Mesenchymal stem cell (in vitro differentiated cells and primary cell): ENCODE measurements around the gene NHERF1.

Experiments used
- DNase-seq: peaks from one replicate; pipeline ENCODE4 v3.0.0-alpha.2; 2013
- H2AFZ ChIP-seq: one replicate; pipeline ENCODE4 v1.6.1; 2013; ENCODE audit warnings: low read depth, mild to moderate bottlenecking, control low read depth, inconsistent platforms, low read length, moderate library complexity
- H2AK5ac ChIP-seq: 2 replicates; pipeline ENCODE4 v1.6.1; 2013; ENCODE audit warnings: low read length, moderate library complexity, mild to moderate bottlenecking, inconsistent platforms; ENCODE audit not compliant: severe bottlenecking
- H2BK120ac ChIP-seq: one replicate; pipeline ENCODE4 v1.6.1; 2013; ENCODE audit warnings: low read depth, mild to moderate bottlenecking, inconsistent platforms, low read length, moderate library complexity
- H2BK12ac ChIP-seq, 2 experiments: one replicate each; pipeline ENCODE4 v1.6.1; 2013; ENCODE audit warnings: inconsistent platforms in 2 of 2, low read length in 2 of 2, mild to moderate bottlenecking in 2 of 2, moderate library complexity in 2 of 2, control low read depth in 1 of 2
- H2BK15ac ChIP-seq: one replicate; pipeline ENCODE4 v1.6.1; 2013; ENCODE audit warnings: mild to moderate bottlenecking, low read depth, inconsistent platforms; ENCODE audit not compliant: poor library complexity, severe bottlenecking
- H2BK5ac ChIP-seq: 2 replicates; pipeline ENCODE4 v1.6.1; 2013; ENCODE audit warnings: low read depth, mild to moderate bottlenecking, low read length, control low read depth, inconsistent platforms; ENCODE audit not compliant: poor library complexity, severe bottlenecking
- H3K14ac ChIP-seq, 2 experiments: one replicate each; pipeline ENCODE4 v1.6.1; 2013; ENCODE audit warnings: inconsistent platforms in 2 of 2, low read length in 2 of 2, control low read depth in 1 of 2, mild to moderate bottlenecking in 1 of 2, moderate library complexity in 1 of 2
- H3K18ac ChIP-seq, 2 experiments: one replicate each; pipeline ENCODE4 v1.6.1; 2013; ENCODE audit warnings: inconsistent platforms in 2 of 2, low read length in 2 of 2, control low read depth in 1 of 2, low read depth in 1 of 2, mild to moderate bottlenecking in 1 of 2
- H3K23ac ChIP-seq, 2 experiments: one replicate each; pipeline ENCODE4 v1.6.1; 2013; ENCODE audit warnings: inconsistent platforms in 2 of 2, low read length in 2 of 2, mild to moderate bottlenecking in 2 of 2, moderate library complexity in 2 of 2, control low read depth in 1 of 2
- H3K27ac ChIP-seq: 2 replicates; pipeline ENCODE4 v1.5.1; 2013; ENCODE audit warnings: mild to moderate bottlenecking, moderate library complexity, low read length, control low read depth, inconsistent platforms; ENCODE audit not compliant: poor library complexity, severe bottlenecking
- H3K27me3 ChIP-seq, 2 experiments: 2 replicates each; pipeline versions ENCODE4 v1.6.1 to v1.7.0; 2013; ENCODE audit warnings: low read length in 2 of 2, mild to moderate bottlenecking in 2 of 2, moderate library complexity in 2 of 2, control low read depth in 1 of 2, inconsistent platforms in 1 of 2; ENCODE audit not compliant: control insufficient read depth in 1 of 2, insufficient read depth in 1 of 2
- H3K36me3 ChIP-seq, 2 experiments: 2 replicates each; pipeline versions ENCODE4 v1.6.1 to v1.7.0; 2013; ENCODE audit warnings: low read length in 2 of 2, control low read depth in 1 of 2, inconsistent platforms in 1 of 2, low read depth in 1 of 2, mild to moderate bottlenecking in 1 of 2; ENCODE audit not compliant: insufficient read depth in 2 of 2, control insufficient read depth in 1 of 2
- H3K4ac ChIP-seq, 2 experiments: one replicate each; pipeline ENCODE4 v1.6.1; 2013; ENCODE audit warnings: inconsistent platforms in 2 of 2, low read length in 2 of 2, mild to moderate bottlenecking in 2 of 2, moderate library complexity in 2 of 2, control low read depth in 1 of 2, low read depth in 1 of 2
- H3K4me1 ChIP-seq: 2 replicates; pipeline ENCODE4 v1.6.1; 2013; ENCODE audit warnings: low read depth, low read length, control low read depth; ENCODE audit not compliant: control insufficient read depth, insufficient read depth
- H3K4me2 ChIP-seq: 2 replicates; pipeline ENCODE4 v1.6.1; 2013; ENCODE audit warnings: low read length, mild to moderate bottlenecking, inconsistent platforms; ENCODE audit not compliant: poor library complexity, severe bottlenecking
- H3K4me3 ChIP-seq, 2 experiments: 2 replicates each; pipeline versions ENCODE4 v1.5.1 to v1.7.0; 2013; ENCODE audit warnings: low read length in 2 of 2, mild to moderate bottlenecking in 2 of 2, control low read depth in 1 of 2, low read depth in 1 of 2; ENCODE audit not compliant: insufficient read depth in 1 of 2
- H3K79me1 ChIP-seq: replicated peaks from 2 replicates; pipeline ENCODE4 v1.6.1; 2013; ENCODE audit warnings: mild to moderate bottlenecking, control low read depth, low read length, inconsistent platforms; ENCODE audit not compliant: poor library complexity, severe bottlenecking
- H3K9ac ChIP-seq: 2 replicates; pipeline ENCODE4 v1.7.0; 2013; ENCODE audit warnings: mild to moderate bottlenecking, low read length, moderate library complexity
- H3K9me3 ChIP-seq: 2 replicates; pipeline ENCODE4 v1.7.0; 2013; ENCODE audit warnings: mild to moderate bottlenecking, low read length; ENCODE audit not compliant: control insufficient read depth
- H4K8ac ChIP-seq: one replicate; pipeline ENCODE4 v1.6.1; 2013; ENCODE audit warnings: inconsistent platforms, mild to moderate bottlenecking, low read length, moderate library complexity
- H4K91ac ChIP-seq: one replicate; pipeline ENCODE4 v1.6.1; 2013; ENCODE audit warnings: mild to moderate bottlenecking, low read length, inconsistent platforms
- WGBS: methylation state at CpG from one replicate; pipeline ENCODE4 v1.1.7; 2013; ENCODE audit warnings: mixed read lengths; 5-methylcytosine and 5-hydroxymethylcytosine counted together

The NHERF1 gene

DNA sequence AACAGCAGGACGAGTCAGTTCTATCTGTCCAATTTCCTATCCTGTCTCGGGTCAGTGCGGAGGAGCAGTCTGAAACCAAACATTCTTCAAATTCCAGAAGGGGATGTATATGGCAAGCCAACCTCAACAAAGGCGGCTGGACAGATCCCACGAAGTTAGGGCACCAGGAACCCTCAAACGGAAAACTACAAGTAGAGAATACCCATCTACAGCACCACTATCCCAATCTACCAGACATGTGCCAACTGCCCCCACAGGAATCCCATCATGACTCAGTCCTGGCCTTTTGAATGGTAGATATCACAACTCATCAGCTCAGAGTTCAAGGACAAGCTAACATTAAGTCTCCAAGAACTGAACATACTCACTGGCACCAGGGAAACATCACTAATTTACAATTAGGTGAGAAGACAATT, 25.5 kb downstream of the NHERF1 start:
- H3K9ac ChIP-seq: peak overlapping the region; percentile 39
- H3K79me1 ChIP-seq: peaks cover 37% of the 10 kb centered on the region
- no peak overlapping the region for H3K4me3 ChIP-seq
- H3K9me3 ChIP-seq: no peaks in the 10 kb centered on the region
- peaks cover 27% of the 10 kb centered on the region for H3K4me1 ChIP-seq
- H4K8ac ChIP-seq: no peak overlapping the region
- 14% methylated on average over 6 of the region's 6 CpGs for WGBS
- H3K36me3 ChIP-seq: peaks cover 49 to 53% of the 10 kb centered on the region in 2 experiments
- no peak overlapping the region for H3K4ac ChIP-seq
- peak; percentile 68 for DNase-seq
- no peak overlapping the region for H3K14ac ChIP-seq
- no peak overlapping the region for H2AFZ ChIP-seq
- H3K27me3 ChIP-seq: no peaks in the 10 kb centered on the region
- H3K23ac ChIP-seq: peak overlapping the region in 1 of 2 experiments; percentile 51
- H3K4me2 ChIP-seq: peak overlapping the region; percentile 25
- H2BK12ac ChIP-seq: no peak overlapping the region
- H2BK120ac ChIP-seq: no peak overlapping the region
- no peak overlapping the region for H3K18ac ChIP-seq
- H2BK5ac ChIP-seq: peak overlapping the region; percentile 36
- H4K91ac ChIP-seq: no peak overlapping the region
- H2BK15ac ChIP-seq: no peak overlapping the region
- peak overlapping the region; percentile 82 for H3K27ac ChIP-seq
- no peak overlapping the region for H2AK5ac ChIP-seq

DNA sequence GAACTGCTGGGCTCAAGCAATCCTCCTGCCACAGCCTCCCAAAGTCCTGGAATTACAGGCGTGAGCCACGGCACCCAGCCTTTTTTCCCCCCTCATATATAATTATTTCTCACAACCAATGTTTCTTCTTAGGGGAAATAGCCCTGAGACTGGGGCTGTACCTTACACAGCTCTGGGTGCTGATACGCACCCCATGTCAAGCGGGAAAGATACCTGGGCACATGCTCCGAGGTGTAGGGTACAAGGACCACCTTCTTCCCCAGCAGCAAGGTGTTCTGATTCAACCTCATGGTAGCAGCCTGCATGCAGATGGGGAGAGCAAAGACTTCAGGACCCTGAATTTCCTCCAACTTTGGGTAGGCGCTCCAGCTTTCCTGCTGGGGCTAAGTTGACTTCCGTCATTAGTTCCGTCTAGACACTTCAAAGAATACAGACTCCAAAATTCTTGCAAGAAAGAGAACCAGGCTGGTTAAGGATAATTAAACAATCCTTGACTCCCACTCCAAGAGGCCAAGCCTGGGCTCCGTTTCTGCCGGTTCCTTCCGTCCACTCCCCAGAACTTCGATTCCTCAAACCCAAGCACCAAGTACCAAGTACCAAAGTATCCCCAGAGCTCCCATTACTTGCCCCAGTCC, 27.1 kb downstream of the NHERF1 start:
- Histone ChIP-seq H3K9ac (peak overlapping the region; percentile 88), H3K79me1 (peaks cover 40% of the 10 kb centered on the region), H2BK15ac (no peak overlapping the region), H2BK5ac (peak overlapping the region; percentile 37), H2BK120ac (no peak overlapping the region), H3K27ac (peak overlapping the region; percentile 76), H3K18ac (peak overlapping the region; percentile 78 to 79), H4K8ac (no peak overlapping the region), H3K9me3 (no peaks in the 10 kb centered on the region), H3K23ac (peak overlapping the region in 1 of 2 experiments; percentile 64), H3K14ac (peak overlapping the region; percentile 9 to 89), H3K4me2 (peak overlapping the region; percentile 62), H2AK5ac (peak overlapping the region; percentile 33), H3K4me1 (peaks cover 23% of the 10 kb centered on the region), H3K4me3 (peak overlapping the region; percentile 83 to 93), H4K91ac (no peak overlapping the region), H3K36me3 (peaks cover 42 to 56% of the 10 kb centered on the region in 2 experiments), H2BK12ac (peak overlapping the region in 1 of 2 experiments; percentile 69), H2AFZ (no peak overlapping the region), H3K27me3 (no peaks in the 10 kb centered on the region), H3K4ac (peak overlapping the region in 1 of 2 experiments; percentile 49)
- DNase-seq: no peak
- WGBS: 47% methylated on average over 12 of the region's 12 CpGs

DNA sequence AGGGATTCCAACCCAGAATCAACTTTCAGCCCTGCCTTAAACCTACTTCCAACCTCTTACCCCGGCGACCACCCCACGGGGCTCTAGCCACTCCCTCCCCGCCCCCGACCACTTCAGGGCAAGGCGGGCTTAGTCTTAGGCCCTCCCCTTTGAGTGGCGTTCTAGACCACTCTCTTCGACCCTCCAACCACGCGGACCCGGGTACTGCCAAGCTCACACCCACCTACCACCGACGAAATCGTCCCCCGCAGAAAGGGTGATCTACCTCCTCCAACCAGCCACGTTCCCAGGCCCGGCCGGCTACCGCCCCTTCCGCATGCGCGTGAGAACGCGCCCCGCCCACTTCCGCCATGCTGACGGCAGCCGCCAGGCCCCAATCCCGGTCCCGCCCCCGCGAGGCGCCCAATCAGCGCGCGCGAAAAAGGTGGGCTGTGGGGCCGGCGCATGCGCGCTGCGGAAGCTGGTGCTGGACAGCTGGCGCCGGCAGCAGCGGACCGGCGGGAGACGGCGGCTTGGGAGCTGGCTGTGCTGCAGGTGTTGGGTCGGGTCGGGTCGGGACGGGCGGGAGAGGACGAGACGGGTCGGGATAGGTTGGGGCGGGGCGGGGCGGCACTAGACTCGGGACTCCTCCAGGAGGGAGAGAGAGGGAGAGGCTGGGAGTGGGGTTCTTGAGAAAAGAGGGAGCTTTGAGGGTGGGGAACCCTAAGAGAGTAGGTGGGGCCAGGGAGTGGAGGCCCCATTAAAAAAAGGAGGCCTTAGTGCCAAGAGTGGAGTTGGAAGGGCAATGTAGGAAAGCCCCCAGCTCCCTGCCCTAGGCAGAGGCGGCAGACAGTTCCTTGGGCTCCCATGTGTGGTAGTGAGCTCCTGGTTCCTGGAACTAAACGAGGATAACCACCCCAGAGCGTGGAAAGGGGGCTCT, 27.9 kb downstream of the NHERF1 start, which contains the start of gene NAT9:
TSS of gene NAT9 (minus strand) at position 302 of the 919 bp plus-strand sequence. CDS start 647 bp downstream, outside the sequence.
- Histone ChIP-seq H3K4me2 (peak within 1 kb of the TSS; percentile 88), H3K9ac (peak within 1 kb of the TSS; percentile 88), H2AFZ (no peak within 1 kb of the TSS), H4K91ac (peak within 1 kb of the TSS; percentile 86), H2BK5ac (peak within 1 kb of the TSS; percentile 37), H3K4me1 (peaks cover 23% of the 10 kb centered on the region), H2BK15ac (peak within 1 kb of the TSS; percentile 77), H4K8ac (peak within 1 kb of the TSS; percentile 33), H3K23ac (peak within 1 kb of the TSS in 1 of 2 experiments; percentile 64), H3K9me3 (no peaks in the 10 kb centered on the region), H2BK120ac (peak within 1 kb of the TSS; percentile 74), H3K4me3 (peak within 1 kb of the TSS; percentile 83 to 93), H3K36me3 (peaks cover 36 to 57% of the 10 kb centered on the region in 2 experiments), H3K18ac (peak within 1 kb of the TSS; percentile 78 to 79), H3K4ac (peak within 1 kb of the TSS in 1 of 2 experiments; percentile 67), H2BK12ac (peak within 1 kb of the TSS; percentile 22 to 69), H3K27me3 (no peaks in the 10 kb centered on the region), H3K79me1 (peaks cover 42% of the 10 kb centered on the region), H2AK5ac (peak within 1 kb of the TSS; percentile 33), H3K27ac (peak within 1 kb of the TSS; percentile 76), H3K14ac (peak within 1 kb of the TSS; percentile 9 to 89)
- peak; percentile 95 for DNase-seq
- WGBS: under 1% methylated on average over 64 of the region's 64 CpGs
